GM21529 (cell line): Measurements from ENCODE around the gene CALML3.
"Not testable (repeated sequence)": the region's sequence is repeated elsewhere in the genome, so short reads cannot be mapped to it uniquely, and the experiment has no call there.

Experiments
- ATAC-seq: cut with Tn5 transposase; IDR thresholded peaks from one replicate; pipeline ENCODE4 v1.9.1; 2021; ENCODE audit not compliant: unreplicated experiment

Gene CALML3

GRCh38 chr10:5524641-5525560 is at the start of gene CALML3:
TSS of gene CALML3 (plus strand) at chr10:5524961. CDS start at chr10:5525086, 125 bp downstream.
- ATAC-seq, result no peak

GRCh38 chr10:5475088-5475487 is 49.7 kb upstream of the CALML3 start:
- ATAC-seq, result not testable (repeated sequence)

- not testable (repeated sequence) for ATAC-seq
These were observed 48.6 kb upstream of the CALML3 start for GRCh38 chr10:5475974-5476807.

GRCh38 chr10:5476918-5477525 is 47.7 kb upstream of the CALML3 start:
- ATAC-seq, result no peak

GRCh38 chr10:5477948-5478693 is 46.6 kb upstream of the CALML3 start:
- ATAC-seq, result no peak

- no peak for ATAC-seq
These were observed 46.0 kb upstream of the CALML3 start for GRCh38 chr10:5478694-5479305.

- ATAC-seq, result no peak
These were observed 45.1 kb upstream of the CALML3 start for GRCh38 chr10:5479481-5480161.

GRCh38 chr10:5480162-5480941 is 44.4 kb upstream of the CALML3 start:
- ATAC-seq, result no peak

- no peak for ATAC-seq
These were observed 43.6 kb upstream of the CALML3 start for GRCh38 chr10:5481121-5481520.

GRCh38 chr10:5482016-5482415 is 42.7 kb upstream of the CALML3 start:
- no peak for ATAC-seq

- ATAC-seq, result no peak
These were observed 40.6 kb upstream of the CALML3 start for GRCh38 chr10:5484205-5484604.

GRCh38 chr10:5485290-5485689 is 39.5 kb upstream of the CALML3 start:
- no peak for ATAC-seq

GRCh38 chr10:5485948-5486852 is 38.6 kb upstream of the CALML3 start:
- no peak for ATAC-seq

GRCh38 chr10:5486853-5487235 is 37.9 kb upstream of the CALML3 start:
- ATAC-seq, result no peak

GRCh38 chr10:5488272-5489161 is 36.2 kb upstream of the CALML3 start:
- ATAC-seq, result no peak

GRCh38 chr10:5490032-5490431 is 34.7 kb upstream of the CALML3 start:
- no peak for ATAC-seq
